CD14-positive monocyte (primary cell): ENCODE results near the gene C10orf67. TPM values are rescaled to one million over a fixed set of nuclear protein-coding genes. Genes with fewer than 3 reads are reported as not detected.

Source experiments
- DNase-seq, 3 donors: peaks; one replicate each; pipeline ENCODE4 v3.0.0-alpha.2; 2011 to 2022
- H2AFZ ChIP-seq: 2 replicates; pipeline ENCODE4 v1.6.0; 2012; ENCODE audit warnings: mild to moderate bottlenecking, low read depth, low read length, inconsistent platforms; ENCODE audit not compliant: insufficient read depth, poor library complexity, severe bottlenecking
- H3K27ac ChIP-seq, 2 donors: 1 replicate in 1 of 2; 2 replicates in 1 of 2; pipeline ENCODE4 v1.5.1; 2012 to 2013; ENCODE audit warnings: low read length in 2 of 2, control low read depth in 1 of 2, inconsistent platforms in 1 of 2, low read depth in 1 of 2, mild to moderate bottlenecking in 1 of 2
- H3K27me3 ChIP-seq, 2 donors: one replicate each; pipeline versions ENCODE4 v1.6.0 to v1.6.1; 2011 to 2013; ENCODE audit warnings: low read length in 2 of 2; ENCODE audit not compliant: control insufficient read depth in 2 of 2, insufficient read depth in 2 of 2
- H3K36me3 ChIP-seq, 2 donors: replicated peaks in 1 of 2; 1 replicate in 1 of 2; 2 replicates in 1 of 2; pipeline versions ENCODE4 v1.5.1 to v1.6.1; 2012 to 2013; ENCODE audit warnings: low read length in 2 of 2, control low read depth in 1 of 2, inconsistent platforms in 1 of 2, mild to moderate bottlenecking in 1 of 2; ENCODE audit not compliant: insufficient read depth in 2 of 2, control insufficient read depth in 1 of 2
- H3K4me1 ChIP-seq, 2 donors: 1 replicate in 1 of 2; 2 replicates in 1 of 2; pipeline versions ENCODE4 v1.5.1 to v1.6.1; 2012 to 2013; ENCODE audit warnings: low read length in 2 of 2, control low read depth in 1 of 2, inconsistent platforms in 1 of 2, mild to moderate bottlenecking in 1 of 2, moderate library complexity in 1 of 2; ENCODE audit not compliant: insufficient read depth in 2 of 2, control insufficient read depth in 1 of 2
- H3K4me2 ChIP-seq: replicated peaks from 2 replicates; pipeline ENCODE3; 2012; ENCODE audit warnings: low read length, moderate library complexity, mild to moderate bottlenecking; ENCODE audit not compliant: poor library complexity, severe bottlenecking; ENCODE audit errors: extremely low read depth
- H3K4me3 ChIP-seq, 3 experiments: fragments of 200-600 bp in 1 of 3; sonication (generic) in 1 of 3; replicated peaks in 1 of 3; 1 replicate in 2 of 3; 2 replicates in 1 of 3; pipeline ENCODE4 v1.5.1; 2011 to 2013; ENCODE audit warnings: low read length in 3 of 3, mild to moderate bottlenecking in 3 of 3, control low read depth in 2 of 3, low read depth in 2 of 3, inconsistent platforms in 1 of 3, moderate library complexity in 1 of 3
- H3K79me2 ChIP-seq: 2 replicates; pipeline ENCODE4 v1.6.0; 2012; ENCODE audit warnings: mild to moderate bottlenecking, control low read depth, inconsistent platforms, low read length, moderate library complexity; ENCODE audit not compliant: insufficient read depth
- H3K9ac ChIP-seq: 2 replicates; pipeline ENCODE4 v1.6.0; 2017; ENCODE audit warnings: low read length, mild to moderate bottlenecking; ENCODE audit not compliant: insufficient read depth, poor library complexity, severe bottlenecking
- H3K9me3 ChIP-seq, 2 donors: replicated peaks in 1 of 2; 1 replicate in 1 of 2; 2 replicates in 1 of 2; pipeline versions ENCODE4 v1.5.1 to v1.6.1; 2012 to 2013; ENCODE audit warnings: low read length in 2 of 2, control low read depth in 1 of 2; ENCODE audit not compliant: control insufficient read depth in 1 of 2, insufficient read depth in 1 of 2
- H4K20me1 ChIP-seq: 2 replicates; pipeline ENCODE4 v1.6.0; 2012; ENCODE audit warnings: mild to moderate bottlenecking, low read length, control low read depth, moderate library complexity; ENCODE audit not compliant: insufficient read depth
- H3K27ac Mint-ChIP-seq, 7 donors: one replicate each; pipeline ENCODE4 v1.8.0; 2020; ENCODE audit warnings: mild to moderate bottlenecking in 7 of 7, mixed read lengths in 7 of 7, moderate library complexity in 6 of 7, inconsistent platforms in 2 of 7
- H3K27me3 Mint-ChIP-seq, 3 donors: one replicate each; pipeline ENCODE4 v1.8.0; 2021 to 2022; ENCODE audit warnings: low read depth in 3 of 3, mild to moderate bottlenecking in 3 of 3, mixed read lengths in 3 of 3, moderate library complexity in 3 of 3, inconsistent platforms in 1 of 3
- H3K36me3 Mint-ChIP-seq, 2 donors: one replicate each; pipeline ENCODE4 v1.8.0; 2020; ENCODE audit warnings: mixed read lengths in 2 of 2, inconsistent platforms in 1 of 2, mild to moderate bottlenecking in 1 of 2
- H3K4me1 Mint-ChIP-seq: one replicate; pipeline ENCODE4 v1.8.0; 2020; ENCODE audit warnings: mild to moderate bottlenecking, mixed read lengths
- H3K4me3 Mint-ChIP-seq, 2 donors: one replicate each; pipeline ENCODE4 v1.8.0; 2020; ENCODE audit warnings: mild to moderate bottlenecking in 2 of 2, mixed read lengths in 2 of 2, moderate library complexity in 1 of 2
- H3K9me3 Mint-ChIP-seq, 7 donors: one replicate each; pipeline ENCODE4 v1.8.0; 2020 to 2022; ENCODE audit warnings: mixed read lengths in 7 of 7, mild to moderate bottlenecking in 6 of 7, moderate library complexity in 6 of 7, inconsistent platforms in 2 of 7
- CTCF ChIP-seq: fragments of 200-600 bp; IDR thresholded peaks from one replicate; pipeline ENCODE4 v1.8.0; 2022; ENCODE audit warnings: antibody characterized with exemption, mild to moderate bottlenecking
- WGBS: methylation state at CpG from one replicate; pipeline ENCODE4 v1.1.5; 2013; ENCODE audit warnings: missing lambda C conversion rate; ENCODE audit not compliant: insufficient coverage; 5-methylcytosine and 5-hydroxymethylcytosine counted together
- intact Hi-C, 2 donors: fragments of 100-400 bp; cut with micrococcal nuclease; formaldehyde crosslinking; loops; one replicate each; pipeline versions ENCODE4 v1.15.0 to v1.15.1; 2023
- polyA plus RNA-seq, 3 donors: library from polyadenylated mRNA; depleted of rRNA in 1 of 3; unstranded in 2 of 3; stranded (reverse) in 1 of 3; fragments of 300-500 nt in 2 of 3; fragments of >200 nt in 1 of 3; fragmentation: Illumina TruSeq in 2 of 3; gene quantifications; 1 replicate in 2 of 3; 2 replicates in 1 of 3; pipeline ENCODE4 v1.2.3, GENCODE V29; 2012 to 2021

Gene C10orf67
- polyA plus RNA-seq, 3 donors: not detected

DNA sequence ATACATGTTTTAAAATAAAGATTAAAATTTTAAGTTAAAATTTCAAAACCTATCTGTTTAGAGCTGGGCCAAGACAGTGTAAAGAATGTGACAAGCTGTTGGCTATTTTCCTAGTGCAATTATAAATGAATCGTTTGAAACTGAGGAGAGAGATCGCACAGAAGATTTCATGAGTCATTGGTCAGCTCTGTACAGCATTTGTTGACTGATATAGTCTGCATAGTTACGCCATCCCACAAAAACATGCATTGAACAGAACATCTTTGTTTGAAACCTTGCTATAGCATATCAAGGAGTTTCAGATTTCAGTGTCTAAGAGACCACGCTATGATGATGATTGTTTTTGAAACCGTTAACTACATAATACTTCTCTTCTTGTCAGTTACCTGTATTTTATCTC, 1.3 kb upstream of the C10orf67 start:
- Histone ChIP-seq H3K4me3 (no peak overlapping the region), H3K9me3 (peaks cover 1 to 6% of the 10 kb centered on the region in 2 donors), H2AFZ (no peak overlapping the region), H3K4me1 (peaks cover 6 to 8% of the 10 kb centered on the region in 2 donors), H3K9ac (no peak overlapping the region), H4K20me1 (no peaks in the 10 kb centered on the region), H3K36me3 (no peaks in the 10 kb centered on the region), H3K27me3 (peaks cover 30 to 68% of the 10 kb centered on the region in 2 donors), H3K27ac (no peak overlapping the region), H3K79me2 (no peaks in the 10 kb centered on the region), H3K4me2 (no peak overlapping the region)
- Mint-ChIP-seq H3K36me3 (peaks cover 0 to 4% of the 10 kb centered on the region in 2 donors), H3K27me3 (peaks cover 45 to 55% (median 50%) of the 10 kb centered on the region in 3 donors), H3K9me3 (peaks cover 3 to 22% (median 9%) of the 10 kb centered on the region in 7 donors), H3K4me1 (peaks cover 11% of the 10 kb centered on the region), H3K4me3 (peak overlapping the region in 1 of 2 donors; percentile 3), H3K27ac (no peak overlapping the region)
- DNase-seq: no peak
- WGBS: 100% methylated on average over 1 of the region's 5 CpGs
- intact Hi-C loops: loop anchor here in 1 of 2 donors (10.0 kb wide), 1 partner anchor 309 kb away; no protein-coding TSS in a partner anchor
- TF ChIP-seq CTCF: no peak

GRCh38 chr10:23343591-23344240, 881 bp downstream of the C10orf67 start:
- H3K4me1 Mint-ChIP-seq: peaks cover 11% of the 10 kb centered on the region
- no peak overlapping the region for H3K9ac ChIP-seq

More at GRCh38 chr10:23343591-23344240, 881 bp downstream of the C10orf67 start:
- Mint-ChIP-seq H3K4me3 (peak overlapping the region; percentile 74 to 85), H3K27ac (no peak overlapping the region), H3K36me3 (peaks cover 0 to 4% of the 10 kb centered on the region in 2 donors), H3K27me3 (peaks cover 51 to 58% (median 58%) of the 10 kb centered on the region in 3 donors), H3K9me3 (peaks cover 0 to 18% (median 5%) of the 10 kb centered on the region in 7 donors)
- Histone ChIP-seq H4K20me1 (no peaks in the 10 kb centered on the region), H3K4me2 (peak overlapping the region; percentile 63), H3K79me2 (no peaks in the 10 kb centered on the region), H2AFZ (no peak overlapping the region), H3K36me3 (no peaks in the 10 kb centered on the region), H3K27ac (no peak overlapping the region), H3K27me3 (peaks cover 33 to 64% of the 10 kb centered on the region in 2 donors), H3K9me3 (peaks cover 0 to 4% of the 10 kb centered on the region in 2 donors), H3K4me1 (peaks cover 6 to 8% of the 10 kb centered on the region in 2 donors), H3K4me3 (peak overlapping the region in 1 of 3 experiments; percentile 63)
- intact Hi-C loops: loop anchor here in 1 of 2 donors (10.0 kb wide), 1 partner anchor 311 kb away; no protein-coding TSS in a partner anchor
- TF ChIP-seq CTCF: no peak
- no peak for DNase-seq
- WGBS: 27% methylated on average over 21 of the region's 48 CpGs
